GM23338 (cell line): Measurements from ENCODE around the gene UST. TPM values are rescaled to one million over a fixed set of nuclear protein-coding genes. Genes with fewer than 3 reads are reported as not detected.
A peak's percentile ranks its signal among the peaks of the same experiment; 100 is the strongest.

ENCODE experiments used
- ATAC-seq: fragments of 200-7000 bp; cut with Tn5 transposase; 3 replicates; pipeline ENCODE4 v1.9.1; 2020
- DNase-seq: peaks from one replicate; pipeline ENCODE4 v3.0.0-alpha.2; 2015; ENCODE audit warnings: low spot score
- H2AFZ ChIP-seq: fragments of 200-600 bp; sonication (generic); 2 replicates; pipeline ENCODE4 v1.8.0; 2016; ENCODE audit warnings: antibody characterized with exemption, mild to moderate bottlenecking, moderate library complexity
- H3F3A ChIP-seq: fragments of 200-600 bp; sonication (generic); replicated peaks from 2 replicates; pipeline ENCODE4 v1.8.0; 2017; ENCODE audit warnings: antibody characterized with exemption, mixed run types, low read depth
- H3K27ac ChIP-seq: fragments of 200-600 bp; sonication (generic); 2 replicates; pipeline ENCODE4 v1.6.1; 2016; ENCODE audit warnings: low read depth
- H3K27me3 ChIP-seq: fragments of 200-600 bp; sonication (generic); 2 replicates; pipeline ENCODE4 v1.8.0; 2016; ENCODE audit warnings: mild to moderate bottlenecking, mixed run types, moderate library complexity; ENCODE audit not compliant: insufficient read depth
- H3K36me3 ChIP-seq: fragments of 200-600 bp; sonication (generic); 2 replicates; pipeline ENCODE4 v1.8.0; 2016; ENCODE audit warnings: mild to moderate bottlenecking; ENCODE audit not compliant: insufficient read depth
- H3K4me1 ChIP-seq: fragments of 200-600 bp; sonication (generic); 2 replicates; pipeline ENCODE4 v1.8.0; 2016; ENCODE audit warnings: mild to moderate bottlenecking, moderate library complexity; ENCODE audit not compliant: insufficient read depth
- H3K4me2 ChIP-seq: fragments of 200-600 bp; sonication (generic); 2 replicates; pipeline ENCODE4 v1.7.1; 2017; ENCODE audit warnings: mixed run types
- H3K4me3 ChIP-seq: fragments of 200-600 bp; sonication (generic); 2 replicates; pipeline ENCODE4 v1.6.1; 2016; ENCODE audit warnings: mixed run types
- H3K79me2 ChIP-seq: fragments of 200-600 bp; sonication (generic); replicated peaks from 2 replicates; pipeline ENCODE4 v1.8.0; 2017; ENCODE audit warnings: mild to moderate bottlenecking; ENCODE audit not compliant: insufficient read depth
- H3K9me2 ChIP-seq: fragments of 200-600 bp; sonication (generic); 2 replicates; pipeline ENCODE4 v1.8.0; 2017; ENCODE audit not compliant: insufficient read depth
- H4K20me1 ChIP-seq: fragments of 200-600 bp; sonication (generic); replicated peaks from 2 replicates; pipeline ENCODE4 v1.8.0; 2017; ENCODE audit warnings: mild to moderate bottlenecking; ENCODE audit not compliant: insufficient read depth
- H3K27ac Mint-ChIP-seq: 2 replicates; pipeline ENCODE4 v1.8.0; 2020; ENCODE audit warnings: inconsistent platforms, mild to moderate bottlenecking, moderate library complexity, mixed read lengths
- H3K27me3 Mint-ChIP-seq: 3 replicates; pipeline ENCODE4 v1.8.0; 2022; ENCODE audit warnings: low read depth, mild to moderate bottlenecking, moderate library complexity, mixed read lengths, inconsistent platforms; ENCODE audit not compliant: insufficient read depth, poor library complexity
- H3K36me3 Mint-ChIP-seq: 3 replicates; pipeline ENCODE4 v1.8.0; 2021; ENCODE audit warnings: low read depth, mild to moderate bottlenecking, inconsistent platforms, moderate library complexity, mixed read lengths
- H3K4me1 Mint-ChIP-seq: 3 replicates; pipeline ENCODE4 v1.8.0; 2020; ENCODE audit warnings: mild to moderate bottlenecking, inconsistent platforms, mixed read lengths
- H3K4me3 Mint-ChIP-seq: 3 replicates; pipeline ENCODE4 v1.8.0; 2021; ENCODE audit warnings: moderate library complexity, mild to moderate bottlenecking, inconsistent platforms, mixed read lengths
- H3K9me3 Mint-ChIP-seq: 3 replicates; pipeline ENCODE4 v1.8.0; 2020; ENCODE audit warnings: moderate library complexity, mild to moderate bottlenecking, inconsistent platforms, mixed read lengths
- CREB1 ChIP-seq: fragments of 250-450 bp; sonication (Bioruptor Pico); IDR thresholded peaks from 2 replicates; pipeline ENCODE4 v1.5.0; 2020; ENCODE audit warnings: low read depth, mild to moderate bottlenecking, moderate library complexity
- CTCF ChIP-seq, 2 experiments: fragments of 200-600 bp in 1 of 2; sonication (generic) in 1 of 2; conservative IDR thresholded peaks; 2 replicates each; pipeline versions ENCODE4 v1.5.1 to v1.6.1; 2016 to 2017; ENCODE audit warnings: antibody characterized with exemption in 2 of 2, low read depth in 2 of 2, mild to moderate bottlenecking in 2 of 2, moderate library complexity in 1 of 2
- ETS1 ChIP-seq: IDR thresholded peaks from 2 replicates; pipeline ENCODE4 v1.6.1; 2016; ENCODE audit warnings: antibody characterized with exemption
- EZH2 ChIP-seq: fragments of 200-600 bp; sonication (generic); IDR thresholded peaks from one replicate; pipeline ENCODE4 v1.8.0; 2017; ENCODE audit warnings: antibody characterized with exemption, mild to moderate bottlenecking, low read depth; ENCODE audit not compliant: unreplicated experiment
- EZH2phosphoT487 ChIP-seq: fragments of 200-600 bp; sonication (generic); IDR thresholded peaks from one replicate; pipeline ENCODE4 v1.8.1; 2018; ENCODE audit warnings: antibody characterized with exemption; ENCODE audit not compliant: unreplicated experiment
- JUNB ChIP-seq: IDR thresholded peaks from one replicate; pipeline ENCODE4 v1.6.1; 2016; ENCODE audit warnings: antibody characterized with exemption; ENCODE audit not compliant: unreplicated experiment
- NANOG ChIP-seq: IDR thresholded peaks from 2 replicates; pipeline ENCODE4 v1.6.1; 2016; ENCODE audit warnings: antibody characterized with exemption, borderline replicate concordance
- POLR2AphosphoS5 ChIP-seq: IDR thresholded peaks from 2 replicates; pipeline ENCODE4 v1.6.1; 2016; ENCODE audit warnings: antibody characterized with exemption, low read depth
- REST ChIP-seq: IDR thresholded peaks from one replicate; pipeline ENCODE4 v1.6.1; 2018; ENCODE audit warnings: antibody characterized with exemption; ENCODE audit not compliant: unreplicated experiment
- STAT1 ChIP-seq: IDR thresholded peaks from one replicate; pipeline ENCODE4 v1.6.1; 2016; ENCODE audit warnings: antibody characterized with exemption; ENCODE audit not compliant: unreplicated experiment
- ZNF114 ChIP-seq: fragments of 250-450 bp; sonication (Bioruptor Pico); IDR thresholded peaks from 2 replicates; pipeline ENCODE4 v1.5.0; 2020; ENCODE audit warnings: mild to moderate bottlenecking, moderate library complexity
- ZNF331 ChIP-seq: fragments of 250-450 bp; sonication (Bioruptor Pico); IDR thresholded peaks from 2 replicates; pipeline ENCODE4 v1.5.0; 2020; ENCODE audit warnings: low read depth, mild to moderate bottlenecking, moderate library complexity
- ZNF462 ChIP-seq: fragments of 250-450 bp; sonication (Bioruptor Pico); IDR thresholded peaks from 2 replicates; pipeline ENCODE4 v1.5.0; 2020; ENCODE audit warnings: mild to moderate bottlenecking, moderate library complexity
- polyA plus RNA-seq: library from polyadenylated mRNA; unstranded; fragments of >200 nt; fragmentation: Nextera tagmentation; extraction: Ambion mirVana; gene quantifications from 2 replicates; pipeline ENCODE4 v1.2.1, GENCODE V29; 2016
- total RNA-seq: library from RNA; depleted of rRNA; stranded (reverse); fragments of >200 nt; shearing (Covaris generic); gene quantifications from 2 replicates; pipeline ENCODE4 v1.2.3, GENCODE V29; 2014

Gene UST
- total and polyA plus RNA-seq, 2 experiments from 2014 or later: 12.6 to 33.0 TPM

GRCh38 chr6:148760258-148760534, 13.4 kb downstream of the UST start:
- H3K27me3 ChIP-seq: no peaks in the 10 kb centered on the region
- Mint-ChIP-seq H3K27ac (no peak overlapping the region), H3K27me3 (peaks cover 10% of the 10 kb centered on the region), H3K4me3 (no peak overlapping the region), H3K4me1 (peaks cover 76% of the 10 kb centered on the region), H3K36me3 (no peaks in the 10 kb centered on the region), H3K9me3 (peaks cover 3% of the 10 kb centered on the region; the same call in 1 of the 3 replicates)
- H3K9me2 ChIP-seq: no peaks in the 10 kb centered on the region
- DNase-seq (no peak), ATAC-seq (no peak)
- no peaks in the 10 kb centered on the region for H3F3A ChIP-seq
- TF ChIP-seq REST: no peak
- TF ChIP-seq ETS1: no peak
- no peak for TF ChIP-seq ZNF331 (CRISPR knock-in tag)
- no peak for TF ChIP-seq EZH2
- no peak for TF ChIP-seq ZNF114 (CRISPR knock-in tag)
- TF ChIP-seq CTCF (conservative IDR thresholded peaks at IDR 0.05; ENCODE audit: low read depth in 2 of 2): no peak
- no peak for TF ChIP-seq NANOG
- no peak for TF ChIP-seq ZNF462 (CRISPR knock-in tag)
- TF ChIP-seq CREB1 (CRISPR knock-in tag): no peak
- TF ChIP-seq EZH2phosphoT487: no peak
- no peak for TF ChIP-seq JUNB
- TF ChIP-seq POLR2AphosphoS5: no peak
- TF ChIP-seq STAT1: no peak
- peaks cover 68% of the 10 kb centered on the region for H3K4me1 ChIP-seq
- no peaks in the 10 kb centered on the region for H3K36me3 ChIP-seq
- H3K27ac ChIP-seq: peak overlapping the region; percentile 3; the same call in 1 of the 2 replicates
- no peak overlapping the region for H3K4me3 ChIP-seq
- peaks cover 98% of the 10 kb centered on the region for H3K79me2 ChIP-seq
- peaks cover 40% of the 10 kb centered on the region for H4K20me1 ChIP-seq
- H3K4me2 ChIP-seq: no peak overlapping the region
- no peak overlapping the region for H2AFZ ChIP-seq
